Measurements from ENCODE around the gene MYOM1. TPM values are rescaled to one million over a fixed set of nuclear protein-coding genes. Genes with fewer than 3 reads are reported as not detected.
A peak's percentile ranks its signal among the peaks of the same experiment; 100 is the strongest.

MYOM1 gene
- total RNA-seq, 3 donors from 2014 or later, result 3.1 to 6.9 (median 5.9) TPM

GRCh38 chr18:3060667-3061580 is 158.8 kb downstream of the MYOM1 start:
- H3K4me1 ChIP-seq, result no peaks in the 10 kb centered on the region
- H3K36me3 ChIP-seq, result no peaks in the 10 kb centered on the region
- no peaks in the 10 kb centered on the region for H3K9me3 ChIP-seq
- intact Hi-C loops (cut with DNase I; ENCODE audit: low total_unique reads), result no loop called here
- TF ChIP-seq POLR2AphosphoS5 (IDR thresholded peaks at IDR 0.05) (no peak), POLR2A (IDR thresholded peaks at IDR 0.05) (no peak), CTCF (IDR thresholded peaks at IDR 0.05) (no peak)
- no peaks in the 10 kb centered on the region for H3K27me3 ChIP-seq
- H3K27ac ChIP-seq, result peak overlapping the region; percentile 42 to 50
- no peak overlapping the region for H3K4me3 ChIP-seq
- no peak for DNase-seq (ENCODE audit: low spot score in 2 of 2)

DNA sequence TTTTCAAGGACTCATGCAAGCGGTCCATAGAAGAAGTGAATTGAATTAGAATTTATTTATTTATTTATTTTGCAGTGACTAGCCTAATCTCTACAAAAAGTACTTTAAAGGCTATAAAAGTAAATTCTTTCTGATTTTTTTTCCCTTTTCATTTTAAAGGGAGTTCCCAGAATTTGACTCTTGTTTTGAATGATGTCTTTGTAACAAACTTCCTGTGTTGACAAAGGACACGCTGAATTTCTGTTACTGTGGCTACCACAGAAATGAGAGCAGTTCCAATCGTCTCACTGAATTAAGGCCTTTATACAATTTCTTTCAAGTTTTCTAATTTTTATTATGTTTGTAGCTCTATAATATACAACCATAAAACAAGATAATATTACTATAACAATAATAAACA is 160.5 kb downstream of the MYOM1 start:
- Histone ChIP-seq H3K36me3 (no peaks in the 10 kb centered on the region), H3K4me3 (no peak overlapping the region), H3K27me3 (no peaks in the 10 kb centered on the region), H3K4me1 (no peaks in the 10 kb centered on the region), H3K9me3 (no peaks in the 10 kb centered on the region), H3K27ac (peak overlapping the region in 1 of 2 donors; percentile 54)
- intact Hi-C loops (cut with DNase I; ENCODE audit: low total_unique reads), result no loop called here
- DNase-seq (ENCODE audit: low spot score in 2 of 2), result no peak
- no peak for TF ChIP-seq POLR2A (IDR thresholded peaks at IDR 0.05)
- no peak for TF ChIP-seq POLR2AphosphoS5 (IDR thresholded peaks at IDR 0.05)
- no peak for TF ChIP-seq CTCF (IDR thresholded peaks at IDR 0.05)

DNA sequence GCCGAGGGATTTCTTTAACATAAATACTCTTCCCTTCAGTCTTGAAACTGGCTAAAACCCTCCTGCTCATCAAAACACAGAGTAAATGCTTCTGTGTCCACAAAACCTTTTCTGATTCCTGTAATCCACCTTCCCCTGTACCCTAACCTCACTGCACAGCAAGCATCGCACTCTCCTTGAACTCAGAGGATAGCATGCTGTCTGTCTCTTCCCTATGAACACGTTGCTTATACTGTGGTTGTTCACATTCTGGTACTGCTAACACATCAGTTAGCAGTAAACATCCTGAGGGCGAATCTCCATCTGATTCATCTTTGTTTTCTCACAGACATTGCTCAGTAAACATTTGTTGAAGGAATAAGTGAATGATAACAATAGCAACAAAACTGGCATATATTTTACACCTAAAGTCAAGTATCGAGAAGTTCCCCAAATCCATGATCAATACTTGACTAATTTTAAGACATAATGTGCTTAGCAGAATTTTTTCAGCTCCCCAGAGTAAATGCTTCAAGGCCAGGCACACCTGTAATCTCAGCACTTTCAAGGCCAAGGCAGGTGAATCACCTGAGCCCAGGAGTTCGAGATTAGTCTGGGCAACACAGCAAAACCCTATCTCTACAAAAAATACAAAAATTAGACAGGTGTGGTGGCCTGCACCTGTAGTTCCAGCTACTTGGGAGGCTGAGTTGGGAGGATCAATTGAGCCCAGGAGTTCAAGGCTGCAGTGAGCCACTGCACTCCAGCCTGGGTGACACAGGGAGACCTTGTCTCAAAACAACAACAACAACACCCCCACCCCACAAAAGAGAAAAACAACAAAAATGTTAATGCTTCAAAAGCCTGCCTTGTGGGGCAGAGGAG is 161.2 kb downstream of the MYOM1 start:
- H3K4me3 ChIP-seq, result no peak overlapping the region
- TF ChIP-seq POLR2A (IDR thresholded peaks at IDR 0.05) (no peak), CTCF (IDR thresholded peaks at IDR 0.05) (no peak), POLR2AphosphoS5 (IDR thresholded peaks at IDR 0.05) (no peak)
- intact Hi-C loops (cut with DNase I; ENCODE audit: low total_unique reads), result no loop called here

DNA sequence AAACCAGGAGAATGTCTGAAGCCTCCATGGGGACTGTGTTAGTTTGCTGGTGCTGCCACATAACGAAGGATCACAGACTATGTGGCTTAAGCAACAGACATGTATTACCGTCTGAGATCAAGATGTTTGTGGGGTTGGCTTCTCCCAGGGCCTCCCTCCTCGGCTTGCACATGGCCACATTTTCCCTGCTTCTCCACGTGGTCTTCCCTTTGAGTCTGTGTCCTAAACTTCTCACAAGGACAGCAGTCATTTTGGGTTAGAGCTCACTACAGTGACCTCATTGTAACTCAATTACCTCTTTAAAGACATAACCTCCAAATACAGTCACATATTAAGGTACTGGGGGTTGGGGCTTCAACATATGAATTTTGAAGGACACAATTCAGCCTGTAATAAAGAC is 162.2 kb downstream of the MYOM1 start:
- Histone ChIP-seq H3K4me1 (no peaks in the 10 kb centered on the region), H3K9me3 (no peaks in the 10 kb centered on the region), H3K27me3 (no peaks in the 10 kb centered on the region), H3K36me3 (no peaks in the 10 kb centered on the region), H3K27ac (peak overlapping the region in 1 of 2 donors; percentile 66), H3K4me3 (no peak overlapping the region)
- intact Hi-C loops (cut with DNase I; ENCODE audit: low total_unique reads), result no loop called here
- TF ChIP-seq CTCF (IDR thresholded peaks at IDR 0.05) (no peak), POLR2A (IDR thresholded peaks at IDR 0.05) (no peak), POLR2AphosphoS5 (IDR thresholded peaks at IDR 0.05) (no peak)
- DNase-seq (ENCODE audit: low spot score in 2 of 2), result no peak

More for the DNA sequence above, 161.2 kb downstream of the MYOM1 start:
- Histone ChIP-seq H3K27me3 (no peaks in the 10 kb centered on the region), H3K9me3 (no peaks in the 10 kb centered on the region), H3K36me3 (no peaks in the 10 kb centered on the region), H3K27ac (peak overlapping the region; percentile 54 to 66), H3K4me1 (no peaks in the 10 kb centered on the region)
- no peak for DNase-seq (ENCODE audit: low spot score in 2 of 2)
